HG03196 (cell line): ENCODE data around the gene KLRF1.
"Not testable (repeated sequence)": the region's sequence is repeated elsewhere in the genome, so short reads cannot be mapped to it uniquely, and the experiment has no call there.

Source experiments
- ATAC-seq: cut with Tn5 transposase; IDR thresholded peaks from one replicate; pipeline ENCODE4 v1.9.1; 2021; ENCODE audit not compliant: unreplicated experiment

The KLRF1 gene

GRCh38 chr12:9869307-9870161 is 42.3 kb downstream of the KLRF1 start, which contains the start of gene CLEC2B:
TSS of gene CLEC2B (minus strand) at chr12:9869354.
- no peak for ATAC-seq

- ATAC-seq: no peak
Measured at GRCh38 chr12:9870286-9870866, 43.1 kb downstream of the KLRF1 start.

GRCh38 chr12:9872162-9872561 is 44.9 kb downstream of the KLRF1 start:
- no peak for ATAC-seq

GRCh38 chr12:9872742-9873141 is 45.5 kb downstream of the KLRF1 start:
- ATAC-seq: no peak

- ATAC-seq: not testable (repeated sequence)
Measured at GRCh38 chr12:9876120-9876519, 48.8 kb downstream of the KLRF1 start.

GRCh38 chr12:9880532-9881078 is 53.3 kb downstream of the KLRF1 start:
- ATAC-seq: no peak

GRCh38 chr12:9881246-9881645 is 54.0 kb downstream of the KLRF1 start, which contains the start of gene KLRF2:
TSS of gene KLRF2 (plus strand) at chr12:9881489. CDS start at chr12:9881596, 107 bp downstream.
- no peak for ATAC-seq

- ATAC-seq: no peak
Measured at GRCh38 chr12:9881988-9882387, 54.7 kb downstream of the KLRF1 start.

GRCh38 chr12:9883175-9883574 is 55.9 kb downstream of the KLRF1 start:
- ATAC-seq: no peak

- no peak for ATAC-seq
Measured at GRCh38 chr12:9888665-9889273, 61.5 kb downstream of the KLRF1 start.
